D721Med (cell line): Measurements from ENCODE around the gene CSRP3.

ENCODE experiments used
- DNase-seq: peaks from one replicate; pipeline ENCODE4 v3.0.0; 2011; ENCODE audit warnings: low spot score; ENCODE audit not compliant: insufficient read length
- FAIRE-seq: peaks from 2 replicates; lab custom pipeline; 2011; peaks lifted over from hg19 to GRCh38; lab: Jason Lieb, UNC
- TF ChIP-seq, protein P1 (sequence below): IDR thresholded peaks from 2 replicates; pipeline ENCODE4 v1.5.1; 2012; ENCODE audit warnings: mild to moderate bottlenecking, control low read depth; ENCODE audit not compliant: insufficient read depth; ENCODE audit errors: missing control alignments

CSRP3 gene

DNA sequence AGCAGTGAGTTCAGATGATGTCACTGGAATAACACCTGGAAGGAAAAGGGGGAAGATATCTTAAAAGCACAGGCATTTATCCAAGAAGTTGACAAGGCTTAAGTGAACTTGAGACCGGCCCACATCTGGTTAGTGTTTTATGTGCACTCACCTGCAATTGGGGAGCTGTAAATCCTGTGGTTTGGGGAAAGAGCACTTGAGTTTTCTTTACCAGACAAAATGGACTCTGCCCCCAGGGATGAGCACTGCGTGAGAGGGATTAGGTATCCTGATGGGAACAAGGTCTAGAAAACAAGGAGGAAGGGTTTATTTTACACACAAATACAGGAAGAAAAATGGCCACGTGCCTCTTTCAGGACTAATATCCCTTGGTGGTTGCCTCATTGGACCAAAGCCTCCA lies 23.8 kb upstream of the CSRP3 start:
- FAIRE-seq = no peak
- DNase-seq = no peak
- TF ChIP-seq, protein P1, sequence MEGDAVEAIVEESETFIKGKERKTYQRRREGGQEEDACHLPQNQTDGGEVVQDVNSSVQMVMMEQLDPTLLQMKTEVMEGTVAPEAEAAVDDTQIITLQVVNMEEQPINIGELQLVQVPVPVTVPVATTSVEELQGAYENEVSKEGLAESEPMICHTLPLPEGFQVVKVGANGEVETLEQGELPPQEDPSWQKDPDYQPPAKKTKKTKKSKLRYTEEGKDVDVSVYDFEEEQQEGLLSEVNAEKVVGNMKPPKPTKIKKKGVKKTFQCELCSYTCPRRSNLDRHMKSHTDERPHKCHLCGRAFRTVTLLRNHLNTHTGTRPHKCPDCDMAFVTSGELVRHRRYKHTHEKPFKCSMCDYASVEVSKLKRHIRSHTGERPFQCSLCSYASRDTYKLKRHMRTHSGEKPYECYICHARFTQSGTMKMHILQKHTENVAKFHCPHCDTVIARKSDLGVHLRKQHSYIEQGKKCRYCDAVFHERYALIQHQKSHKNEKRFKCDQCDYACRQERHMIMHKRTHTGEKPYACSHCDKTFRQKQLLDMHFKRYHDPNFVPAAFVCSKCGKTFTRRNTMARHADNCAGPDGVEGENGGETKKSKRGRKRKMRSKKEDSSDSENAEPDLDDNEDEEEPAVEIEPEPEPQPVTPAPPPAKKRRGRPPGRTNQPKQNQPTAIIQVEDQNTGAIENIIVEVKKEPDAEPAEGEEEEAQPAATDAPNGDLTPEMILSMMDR = no peak

GRCh38 chr11:19225123-19225522 lies 23.3 kb upstream of the CSRP3 start:
- DNase-seq (no peak), FAIRE-seq (no peak)
- TF ChIP-seq, protein P1 = no peak

DNA sequence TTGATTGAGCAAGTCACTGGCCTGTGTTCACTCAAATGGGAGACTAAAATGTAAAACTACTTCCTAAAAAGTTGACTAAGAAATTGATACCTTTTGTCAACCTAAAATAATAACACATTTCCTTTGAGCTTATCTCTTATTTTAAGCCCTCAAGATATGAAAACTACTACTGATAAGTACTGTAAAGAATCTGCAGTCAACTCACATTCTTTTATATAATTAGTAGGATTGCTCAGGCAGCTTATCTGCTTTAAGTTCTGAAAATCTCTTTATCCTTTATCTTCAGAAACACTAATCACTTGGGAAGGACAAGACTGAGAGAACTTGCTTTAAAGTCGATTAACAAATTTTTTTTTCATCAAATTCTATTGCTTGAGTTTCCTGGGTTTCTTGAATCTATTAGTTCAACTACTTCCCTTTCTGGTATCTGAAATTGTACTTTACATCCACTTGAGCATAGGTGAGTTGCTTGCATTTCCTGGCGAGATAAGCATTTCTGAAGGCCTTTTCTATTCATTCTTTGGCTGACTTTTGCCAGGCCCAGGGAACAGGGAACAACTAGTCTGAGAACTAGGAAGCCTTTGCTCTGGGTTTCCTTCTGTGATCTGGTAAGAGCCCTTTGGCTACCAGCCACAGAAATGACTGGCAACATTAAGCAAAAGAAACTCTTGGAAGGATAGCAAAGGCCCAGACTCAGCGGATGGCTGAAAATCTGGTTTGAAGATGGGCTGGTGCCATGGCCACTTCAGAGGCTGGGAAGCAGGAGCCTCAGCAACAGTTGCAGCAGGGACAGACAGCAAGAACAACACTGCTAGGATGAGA lies 19.3 kb upstream of the CSRP3 start:
- TF ChIP-seq, protein P1 = no peak
- DNase-seq (peak; percentile 29), FAIRE-seq (no peak)

DNA sequence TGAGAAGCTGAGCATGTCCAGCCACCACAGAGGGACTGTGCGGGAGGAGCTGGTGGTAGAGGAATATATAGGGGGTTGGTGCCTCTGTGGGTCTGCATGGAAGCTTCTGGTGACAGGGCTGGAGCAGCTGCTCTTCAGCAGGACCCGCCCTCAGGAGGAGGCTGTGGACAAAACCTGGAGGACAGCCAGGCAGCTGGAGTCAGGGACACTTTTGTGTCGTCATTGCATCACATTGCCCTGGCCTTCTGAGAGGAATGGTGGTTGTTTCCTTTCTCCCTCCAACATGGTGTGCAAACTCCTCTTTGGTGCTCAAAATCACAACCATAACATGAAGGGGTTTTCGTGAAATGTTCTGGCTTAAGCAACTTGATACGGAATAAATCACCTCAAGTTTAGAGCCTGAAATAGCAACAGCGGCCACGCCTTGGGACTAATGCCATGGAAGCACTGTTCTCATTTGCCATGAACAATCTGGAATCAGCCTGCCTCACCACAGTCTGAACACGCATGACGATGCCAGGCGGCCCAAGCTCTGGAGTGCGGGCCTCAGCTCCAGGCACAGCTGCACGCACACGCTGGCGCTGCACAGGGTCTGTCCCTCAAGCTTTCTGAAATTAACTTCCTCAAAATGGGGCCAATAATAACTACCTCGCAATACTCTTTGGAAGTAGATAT lies 17.1 kb upstream of the CSRP3 start:
- FAIRE-seq (no peak), DNase-seq (no peak)
- TF ChIP-seq, protein P1 = no peak

DNA sequence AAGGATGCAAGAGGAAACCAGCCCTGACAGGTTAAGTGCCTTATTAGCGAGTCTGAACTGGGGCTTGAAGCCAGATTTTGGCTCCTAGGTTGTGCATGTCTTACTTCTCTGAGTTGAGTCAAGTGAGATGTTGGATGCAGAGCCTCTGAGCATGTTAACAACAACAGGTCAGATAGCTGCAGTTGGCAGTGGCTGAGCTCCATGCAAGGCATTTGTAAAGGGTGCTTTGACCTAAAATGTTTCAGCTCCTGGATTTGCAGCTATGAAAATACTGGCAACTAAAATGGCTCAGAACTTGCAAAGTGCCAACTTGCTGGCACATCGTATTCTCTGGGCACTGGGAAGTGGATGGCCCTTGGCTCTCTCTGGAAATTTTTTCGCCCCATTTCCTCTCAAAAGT lies 16.4 kb upstream of the CSRP3 start:
- FAIRE-seq (no peak), DNase-seq (no peak)
- TF ChIP-seq, protein P1 = no peak

GRCh38 chr11:19216709-19217374 lies 15.1 kb upstream of the CSRP3 start:
- TF ChIP-seq, protein P1 = no peak
- FAIRE-seq = no peak
- DNase-seq = no peak

DNA sequence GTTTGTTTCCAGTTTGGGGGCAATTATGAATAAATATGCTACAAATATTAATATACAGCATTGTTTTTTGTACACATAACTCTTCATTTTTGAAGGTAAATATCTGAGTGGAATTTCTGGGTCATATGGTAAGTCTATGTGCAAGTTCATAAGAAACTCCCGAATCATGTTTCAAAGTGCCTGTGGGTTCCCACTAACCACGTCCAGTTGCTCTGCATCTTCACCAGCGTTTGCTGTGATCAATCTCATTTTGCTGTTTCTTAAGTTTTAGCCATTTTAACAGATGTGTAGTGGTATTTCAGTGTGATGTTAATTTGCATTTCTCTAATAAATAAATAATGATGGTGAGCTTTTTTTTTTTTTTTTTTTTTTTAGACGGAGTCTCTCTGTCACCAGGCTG lies 14.2 kb upstream of the CSRP3 start:
- DNase-seq (no peak), FAIRE-seq (no peak)
- TF ChIP-seq, protein P1 = no peak
